Stimulated activated CD4-positive, alpha-beta T cell treated with anti-CD3 and anti-CD28 coated beads, Interleukin-4, amount 100 ng/mL, for 1 hour (primary cell): Measurements from ENCODE around the gene FRY.

Experiments
- DNase-seq: peaks from one replicate; pipeline ENCODE4 v3.0.0-alpha.2; 2020

FRY gene

GRCh38 chr13:32087955-32088747 lies 56.6 kb downstream of the FRY start:
- DNase-seq = no peak

- no peak for DNase-seq
These were observed 60.9 kb downstream of the FRY start for GRCh38 chr13:32092496-32092895.

- no peak for DNase-seq
These were observed 61.4 kb downstream of the FRY start for GRCh38 chr13:32093006-32093405.

- DNase-seq = no peak
These were observed 66.7 kb downstream of the FRY start for GRCh38 chr13:32098272-32098671.

- DNase-seq = no peak
These were observed 74.2 kb downstream of the FRY start for GRCh38 chr13:32105653-32106313.

GRCh38 chr13:32107474-32107873 lies 75.9 kb downstream of the FRY start:
- DNase-seq = no peak

GRCh38 chr13:32107973-32108372 lies 76.4 kb downstream of the FRY start:
- no peak for DNase-seq

- DNase-seq = no peak
These were observed 82.0 kb downstream of the FRY start for GRCh38 chr13:32113532-32113931.

GRCh38 chr13:32114284-32114950 lies 82.8 kb downstream of the FRY start:
- no peak for DNase-seq

- DNase-seq = no peak
These were observed 83.5 kb downstream of the FRY start for GRCh38 chr13:32115066-32115465.

GRCh38 chr13:32116210-32116609 lies 84.6 kb downstream of the FRY start:
- no peak for DNase-seq

GRCh38 chr13:32117001-32117400 lies 85.4 kb downstream of the FRY start:
- no peak for DNase-seq

GRCh38 chr13:32117701-32118100 lies 86.1 kb downstream of the FRY start:
- no peak for DNase-seq

GRCh38 chr13:32121316-32121715 lies 89.7 kb downstream of the FRY start:
- DNase-seq = no peak

- no peak for DNase-seq
These were observed 93.2 kb downstream of the FRY start for GRCh38 chr13:32124743-32125142.

GRCh38 chr13:32125221-32125689 lies 93.7 kb downstream of the FRY start:
- DNase-seq = no peak

- DNase-seq = no peak
These were observed 94.2 kb downstream of the FRY start for GRCh38 chr13:32125751-32126150.

- DNase-seq = no peak
These were observed 94.7 kb downstream of the FRY start for GRCh38 chr13:32126278-32126677.

GRCh38 chr13:32126756-32127155 lies 95.2 kb downstream of the FRY start:
- DNase-seq = no peak

- DNase-seq = no peak
These were observed 96.1 kb downstream of the FRY start for GRCh38 chr13:32127691-32128090.

- DNase-seq = no peak
These were observed 102.9 kb downstream of the FRY start for GRCh38 chr13:32134241-32135055.

- DNase-seq = no peak
These were observed 103.4 kb downstream of the FRY start for GRCh38 chr13:32135056-32135390.

GRCh38 chr13:32135655-32136054 lies 104.1 kb downstream of the FRY start:
- no peak for DNase-seq
